Esophagus (tissue), 2 donors: ENCODE data around the gene THSD4. TPM values are rescaled to one million over a fixed set of nuclear protein-coding genes. Genes with fewer than 3 reads are reported as not detected.
A peak's percentile ranks its signal among the peaks of the same experiment; 100 is the strongest.
"Not testable (repeated sequence)": the region's sequence is repeated elsewhere in the genome, so short reads cannot be mapped to it uniquely, and the experiment has no call there.

Experiments used
- H3K27ac ChIP-seq, 2 donors: one replicate each; pipeline ENCODE4 v1.5.1; 2013; ENCODE audit warnings: low read depth in 2 of 2, mild to moderate bottlenecking in 2 of 2, inconsistent platforms in 1 of 2, low read length in 1 of 2, moderate library complexity in 1 of 2
- H3K27me3 ChIP-seq, 2 donors: one replicate each; pipeline ENCODE4 v1.6.1; 2013; ENCODE audit warnings: low read length in 2 of 2, control low read depth in 1 of 2, mild to moderate bottlenecking in 1 of 2; ENCODE audit not compliant: insufficient read depth in 2 of 2, control insufficient read depth in 1 of 2
- H3K36me3 ChIP-seq, 2 donors: one replicate each; pipeline ENCODE4 v1.6.1; 2013; ENCODE audit warnings: low read length in 1 of 2; ENCODE audit not compliant: control insufficient read depth in 2 of 2, insufficient read depth in 2 of 2
- H3K4me1 ChIP-seq, 2 donors: one replicate each; pipeline ENCODE4 v1.6.1; 2013; ENCODE audit warnings: low read length in 1 of 2; ENCODE audit not compliant: control insufficient read depth in 2 of 2, insufficient read depth in 2 of 2
- H3K4me3 ChIP-seq, 2 donors: one replicate each; pipeline ENCODE4 v1.5.1; 2013; ENCODE audit warnings: low read length in 2 of 2, mild to moderate bottlenecking in 2 of 2, low read depth in 1 of 2, moderate library complexity in 1 of 2
- H3K9me3 ChIP-seq, 2 donors: one replicate each; pipeline ENCODE4 v1.6.1; 2013; ENCODE audit warnings: mild to moderate bottlenecking in 2 of 2, low read depth in 1 of 2, low read length in 1 of 2, moderate library complexity in 1 of 2; ENCODE audit not compliant: control insufficient read depth in 2 of 2, insufficient read depth in 1 of 2
- WGBS, 2 donors: extraction: QIAGEN DNeasy Blood & Tissue Kit; methylation state at CpG; one replicate each; pipeline ENCODE4 v1.1.7; 2013; 5-methylcytosine and 5-hydroxymethylcytosine counted together
- polyA plus RNA-seq, 2 donors: library from polyadenylated mRNA; stranded (reverse); fragments of 200-250 nt; gene quantifications; one replicate each; pipeline ENCODE4 v1.2.3, GENCODE V29; 2013
- donor health status: healthy with polysubstance abuse.
- donor health status: Bipolar disorder and iron deficiency.

Gene THSD4
- polyA plus RNA-seq, 2 donors, result 34.1 to 49.7 TPM

DNA sequence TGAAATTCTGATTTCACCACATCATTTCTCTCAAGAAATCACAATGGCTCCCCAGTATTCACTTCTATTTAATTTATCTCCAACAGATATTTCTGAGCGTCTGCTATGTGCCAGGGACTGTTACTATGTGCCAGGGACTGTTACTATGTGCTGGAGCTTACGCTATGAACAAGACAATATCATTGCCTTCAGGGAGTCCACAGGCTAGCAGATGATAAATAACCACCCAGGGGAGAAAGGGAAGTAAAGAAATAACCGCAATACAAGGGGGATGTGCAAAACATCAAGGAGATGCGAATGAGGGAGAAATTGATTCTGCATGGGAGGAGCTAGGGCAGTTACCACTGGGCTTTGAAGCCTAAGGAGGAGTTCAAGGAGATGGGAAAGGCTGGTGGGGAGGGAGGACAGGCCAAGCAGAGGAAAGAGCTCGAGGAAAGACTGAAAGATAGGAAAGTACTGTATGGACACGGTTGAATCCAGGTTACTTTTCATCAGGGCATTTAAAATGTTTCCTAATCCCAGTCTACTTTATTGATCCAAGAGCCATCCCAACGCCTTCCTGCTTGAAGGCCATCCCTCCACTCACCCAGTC is 2.5 kb downstream of the THSD4 start:
- peaks cover 0 to 2% of the 10 kb centered on the region in 2 donors for H3K9me3 ChIP-seq
- H3K27me3 ChIP-seq, result no peaks in the 10 kb centered on the region
- H3K4me1 ChIP-seq, result peaks cover 5 to 6% of the 10 kb centered on the region in 2 donors
- WGBS, 2 donors, result 63 to 68% methylated on average over 7 of the region's 7 CpGs
- H3K4me3 ChIP-seq, result no peak overlapping the region
- no peak overlapping the region for H3K27ac ChIP-seq
- no peaks in the 10 kb centered on the region for H3K36me3 ChIP-seq

GRCh38 chr15:71118345-71118744 is 3.1 kb downstream of the THSD4 start:
- no peak overlapping the region for H3K27ac ChIP-seq
- H3K4me3 ChIP-seq, result no peak overlapping the region
- H3K27me3 ChIP-seq, result no peaks in the 10 kb centered on the region
- H3K9me3 ChIP-seq, result peaks cover 0 to 2% of the 10 kb centered on the region in 2 donors
- WGBS, 2 donors, result 91 to 92% methylated on average over 5 of the region's 5 CpGs
- H3K4me1 ChIP-seq, result peaks cover 7 to 8% of the 10 kb centered on the region in 2 donors
- H3K36me3 ChIP-seq, result no peaks in the 10 kb centered on the region

DNA sequence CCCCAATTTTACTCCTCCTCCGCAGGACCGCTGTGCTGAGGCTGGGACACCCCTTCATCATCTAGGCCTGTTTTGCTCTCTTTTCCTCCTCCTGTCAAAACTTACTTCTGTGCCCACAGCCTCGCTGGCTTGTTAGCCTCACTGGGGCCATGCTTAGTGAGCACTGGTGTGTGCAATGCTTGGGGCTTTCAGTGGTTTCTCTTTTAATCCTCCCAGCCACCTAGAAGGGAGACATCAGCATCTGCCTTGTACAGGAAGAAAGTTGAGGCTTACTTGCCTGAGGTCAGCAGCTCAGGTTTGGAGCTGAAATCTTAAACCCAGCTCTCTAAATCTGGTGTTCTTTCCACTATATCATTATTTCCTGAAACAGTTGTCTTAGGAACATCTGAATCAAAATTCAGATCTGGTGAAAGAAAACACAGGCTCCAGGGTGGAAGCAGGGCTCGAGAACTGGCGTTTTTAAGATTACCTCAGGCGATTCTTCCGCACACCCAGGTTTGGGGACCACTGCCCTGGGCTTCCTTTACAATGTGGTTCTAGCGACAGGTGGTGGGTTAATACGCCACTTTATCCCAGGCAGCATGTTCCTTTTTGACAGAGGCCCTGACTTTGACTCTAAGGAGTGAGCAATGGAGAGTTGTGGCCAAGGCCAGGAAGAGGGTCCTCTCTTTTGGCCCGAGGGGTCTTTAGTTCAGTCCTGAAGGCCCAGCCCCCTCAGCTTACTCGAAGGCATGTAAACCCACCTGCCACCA is 3.8 kb downstream of the THSD4 start:
- Histone ChIP-seq H3K9me3 (peaks cover 0 to 2% of the 10 kb centered on the region in 2 donors), H3K4me3 (no peak overlapping the region), H3K27me3 (no peaks in the 10 kb centered on the region), H3K27ac (no peak overlapping the region), H3K36me3 (no peaks in the 10 kb centered on the region), H3K4me1 (peaks cover 8% of the 10 kb centered on the region in 2 donors)
- 89 to 90% methylated on average over 11 of the region's 11 CpGs for WGBS, 2 donors

DNA sequence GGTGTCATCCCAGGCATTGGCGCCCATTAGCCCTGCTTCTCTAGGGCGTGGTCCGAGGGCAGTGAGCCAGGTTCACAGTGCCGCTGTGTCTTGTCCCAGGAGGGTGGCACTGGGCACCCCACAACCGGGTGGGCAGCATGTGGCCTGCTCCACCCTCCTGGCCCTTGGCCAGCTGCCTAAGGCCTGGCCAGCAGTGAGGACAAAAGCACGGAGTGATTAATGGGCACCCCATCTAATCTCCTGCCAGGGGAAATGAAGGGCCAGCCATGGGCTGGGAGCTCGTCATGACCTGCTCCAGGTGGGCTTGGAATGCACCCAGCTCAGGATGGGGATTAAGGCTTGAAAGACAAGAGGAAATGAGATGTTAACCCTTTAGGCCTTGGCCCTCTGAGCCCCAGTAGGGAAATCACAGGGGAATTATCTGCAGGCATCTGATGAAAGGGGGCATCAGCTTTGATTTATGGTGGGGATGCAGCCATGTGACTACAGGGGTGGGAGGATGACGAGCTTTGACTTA is 5.2 kb downstream of the THSD4 start:
- 37 to 62% methylated on average over 8 of the region's 8 CpGs for WGBS, 2 donors
- Histone ChIP-seq H3K4me1 (peaks cover 4 to 8% of the 10 kb centered on the region in 2 donors), H3K27ac (no peak overlapping the region), H3K4me3 (no peak overlapping the region), H3K36me3 (no peaks in the 10 kb centered on the region), H3K9me3 (peaks cover 0 to 2% of the 10 kb centered on the region in 2 donors), H3K27me3 (no peaks in the 10 kb centered on the region)

DNA sequence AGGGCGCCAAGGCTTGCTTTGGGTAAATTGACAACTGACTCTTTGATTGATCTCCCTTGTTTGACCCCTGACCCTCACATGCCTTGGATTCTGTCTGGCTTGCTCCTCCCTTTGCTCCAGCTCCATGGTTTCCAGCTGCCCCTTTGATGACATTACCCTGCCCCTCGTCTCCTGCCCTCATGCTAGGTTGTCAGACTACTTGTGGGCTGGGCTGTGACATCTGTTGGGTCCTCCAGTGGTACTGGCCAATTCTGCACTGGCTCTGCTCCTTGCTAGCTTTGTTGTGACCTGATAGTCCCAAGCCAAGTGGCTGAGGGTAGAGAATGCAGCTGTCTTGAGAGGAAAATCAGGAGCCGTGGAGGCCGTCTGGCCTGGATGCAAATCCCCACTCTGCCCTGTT is 6.2 kb downstream of the THSD4 start:
- Histone ChIP-seq H3K4me3 (no peak overlapping the region), H3K27ac (no peak overlapping the region), H3K4me1 (peaks cover 4 to 8% of the 10 kb centered on the region in 2 donors), H3K9me3 (peaks cover 0 to 2% of the 10 kb centered on the region in 2 donors), H3K36me3 (no peaks in the 10 kb centered on the region), H3K27me3 (no peaks in the 10 kb centered on the region)
- WGBS, 2 donors, result 53% methylated on average over 4 of the region's 4 CpGs

- Histone ChIP-seq H3K36me3 (no peaks in the 10 kb centered on the region), H3K27ac (peak overlapping the region; percentile 43 to 60), H3K9me3 (no peaks in the 10 kb centered on the region), H3K4me3 (no peak overlapping the region), H3K4me1 (peaks cover 2 to 7% of the 10 kb centered on the region in 2 donors), H3K27me3 (no peaks in the 10 kb centered on the region)
- 65 to 77% methylated on average over 8 of the region's 8 CpGs for WGBS, 2 donors
Observed at GRCh38 chr15:71124937-71125790, 9.9 kb downstream of the THSD4 start.

- H3K4me1 ChIP-seq, result peaks cover 2% of the 10 kb centered on the region in 2 donors
Observed at GRCh38 chr15:71125831-71126450, 10.7 kb downstream of the THSD4 start.

GRCh38 chr15:71127083-71127482 is 11.8 kb downstream of the THSD4 start:
- Histone ChIP-seq H3K4me1 (peaks cover 2% of the 10 kb centered on the region in 2 donors), H3K27ac (no peak overlapping the region), H3K36me3 (no peaks in the 10 kb centered on the region), H3K27me3 (no peaks in the 10 kb centered on the region), H3K4me3 (no peak overlapping the region), H3K9me3 (no peaks in the 10 kb centered on the region)

More at GRCh38 chr15:71125831-71126450, 10.7 kb downstream of the THSD4 start:
- no peaks in the 10 kb centered on the region for H3K27me3 ChIP-seq
- H3K9me3 ChIP-seq, result no peaks in the 10 kb centered on the region
- WGBS, 2 donors, result 78 to 83% methylated on average over 14 of the region's 14 CpGs
- no peak overlapping the region for H3K27ac ChIP-seq
- H3K36me3 ChIP-seq, result no peaks in the 10 kb centered on the region
- no peak overlapping the region for H3K4me3 ChIP-seq

GRCh38 chr15:71128159-71128558 is 12.9 kb downstream of the THSD4 start:
- not testable (repeated sequence) for H3K4me3 ChIP-seq, H3K27ac ChIP-seq, H3K27me3 ChIP-seq, H3K4me1 ChIP-seq, H3K36me3 ChIP-seq, H3K9me3 ChIP-seq
- WGBS, 2 donors, result 78 to 84% methylated on average over 6 of the region's 6 CpGs
